8988T (cell line): ENCODE data around the gene XAGE3.

ENCODE experiments used
- DNase-seq: peaks from one replicate; pipeline ENCODE4 v3.0.0; 2011

XAGE3 gene

GRCh38 chrX:52839137-52839536 lies 28.7 kb downstream of the XAGE3 start:
- no peak for DNase-seq

- no peak for DNase-seq
Observed at GRCh38 chrX:52830551-52830950, 37.3 kb downstream of the XAGE3 start.

GRCh38 chrX:52824608-52825007 lies 43.3 kb downstream of the XAGE3 start:
- DNase-seq, result no peak

- DNase-seq, result no peak
Observed at GRCh38 chrX:52821079-52821760, 46.7 kb downstream of the XAGE3 start.

- no peak for DNase-seq
Observed at GRCh38 chrX:52819788-52820187, 48.1 kb downstream of the XAGE3 start.
